GM10266 (cell line): ENCODE data around the gene PIGP.
A peak's percentile ranks its signal among the peaks of the same experiment; 100 is the strongest.

Experiments used
- DNase-seq: peaks from one replicate; pipeline ENCODE4 v3.0.0; 2012; ENCODE audit errors: extremely low spot score
- CTCF ChIP-seq: IDR thresholded peaks from 2 replicates; pipeline ENCODE4 v1.5.1; 2012; ENCODE audit warnings: mild to moderate bottlenecking, low read depth; ENCODE audit not compliant: control insufficient read depth, insufficient read depth; ENCODE audit errors: missing control alignments

The PIGP gene

DNA sequence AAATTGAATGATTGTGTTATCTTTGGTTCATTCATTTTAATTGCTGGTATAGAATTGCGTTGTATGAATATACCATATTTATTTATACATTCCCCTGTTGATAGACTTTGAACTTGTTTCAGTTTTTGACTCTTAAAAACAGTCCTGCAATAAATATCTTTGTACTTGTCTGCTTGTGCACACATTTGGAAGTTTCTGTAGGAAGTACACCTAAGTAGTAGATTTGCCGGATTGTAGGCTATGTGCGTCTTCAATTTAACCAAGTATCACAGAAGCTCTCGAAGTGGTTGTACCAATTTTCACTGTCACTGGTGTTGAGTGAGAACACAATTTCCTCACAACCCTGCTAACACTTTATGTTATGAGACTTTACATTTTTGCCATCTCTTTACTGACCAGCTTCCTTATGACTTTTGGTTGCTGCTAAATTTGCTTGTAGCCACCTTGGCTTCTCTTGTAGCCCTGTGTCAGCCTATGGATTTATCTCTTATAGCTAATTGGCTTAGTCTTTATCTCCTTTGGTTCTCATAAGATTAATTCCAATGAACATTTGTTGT lies 2.4 kb upstream of the PIGP start:
- no peak for DNase-seq
- TF ChIP-seq CTCF = no peak

DNA sequence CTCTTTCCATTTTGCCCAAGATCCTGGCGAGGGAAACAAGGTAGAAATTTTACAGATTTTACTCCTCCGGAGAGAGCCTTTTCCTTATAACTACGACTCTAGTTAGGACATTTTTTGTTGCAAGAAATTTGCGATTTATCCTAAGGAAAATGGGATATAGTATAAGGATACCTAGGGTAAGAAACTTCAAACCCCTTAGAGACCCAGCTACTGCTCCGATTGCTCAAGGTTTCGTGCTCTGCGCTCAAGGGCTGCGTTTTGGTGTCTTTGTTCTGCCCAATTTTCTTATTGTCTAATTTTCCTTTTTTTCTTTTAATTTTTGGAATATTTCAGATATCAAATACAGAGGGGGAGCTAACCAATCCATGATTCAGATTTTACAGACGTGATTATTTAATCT lies 1.7 kb upstream of the PIGP start:
- TF ChIP-seq CTCF = no peak
- no peak for DNase-seq

DNA sequence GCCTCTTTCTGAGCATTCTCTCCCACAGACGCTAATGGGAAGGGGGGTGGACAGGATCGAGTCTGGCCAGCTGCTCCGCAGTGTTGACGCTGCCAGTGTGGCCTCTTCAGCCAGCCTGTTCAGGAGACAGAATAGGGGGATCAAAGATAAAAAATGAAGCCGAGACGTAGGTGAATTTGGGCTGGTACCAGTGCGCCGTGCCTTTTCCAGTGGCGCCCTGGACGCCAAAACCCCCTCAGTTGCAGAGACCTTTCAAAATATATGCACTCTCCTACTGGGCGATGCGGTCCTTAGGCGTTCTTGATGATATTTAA lies 1.3 kb upstream of the PIGP start:
- DNase-seq = no peak

GRCh38 chr21:37073417-37074196 lies 736 bp upstream of the PIGP start:
- peak; percentile 16 for TF ChIP-seq CTCF
- DNase-seq = peak; percentile 44

More for the DNA sequence above, 1.3 kb upstream of the PIGP start:
- no peak for TF ChIP-seq CTCF

GRCh38 chr21:37072274-37072987 lies 440 bp downstream of the PIGP start:
- TF ChIP-seq CTCF = no peak
- no peak for DNase-seq

- no peak for TF ChIP-seq CTCF
- peak; percentile 4 for DNase-seq
Observed at GRCh38 chr21:37071561-37072273, 1.2 kb downstream of the PIGP start.

GRCh38 chr21:37065561-37066177 lies 7.2 kb downstream of the PIGP start:
- no peak for DNase-seq
- TF ChIP-seq CTCF = no peak
